ENCODE results near the gene BCAR3.
A peak's percentile ranks its signal among the peaks of the same experiment; 100 is the strongest.
"Not testable (repeated sequence)": the region's sequence is repeated elsewhere in the genome, so short reads cannot be mapped to it uniquely, and the experiment has no call there.

The BCAR3 gene

GRCh38 chr1:93705892-93706500 is 24.4 kb upstream of the BCAR3 start:
- no peak for DNase-seq

DNA sequence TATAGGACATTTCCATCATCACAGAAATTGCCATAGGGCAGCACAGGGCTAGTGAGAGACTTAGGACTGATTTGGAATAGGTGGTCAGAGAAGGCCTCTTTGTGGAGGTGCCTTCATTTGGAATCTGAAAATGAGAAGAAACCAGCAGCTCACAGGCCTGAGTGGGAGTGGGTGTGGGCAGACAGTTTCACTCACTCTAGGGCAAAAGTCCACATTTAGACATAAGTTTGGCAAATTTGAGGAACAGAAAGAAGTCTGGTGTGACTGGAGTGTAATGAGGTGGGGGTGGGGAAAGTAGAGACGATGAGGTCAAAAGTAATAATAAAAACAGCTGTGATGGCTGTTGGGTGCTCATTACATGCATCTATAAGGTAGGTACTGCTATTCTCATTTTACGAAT is 22.4 kb upstream of the BCAR3 start:
- DNase-seq, result no peak

DNA sequence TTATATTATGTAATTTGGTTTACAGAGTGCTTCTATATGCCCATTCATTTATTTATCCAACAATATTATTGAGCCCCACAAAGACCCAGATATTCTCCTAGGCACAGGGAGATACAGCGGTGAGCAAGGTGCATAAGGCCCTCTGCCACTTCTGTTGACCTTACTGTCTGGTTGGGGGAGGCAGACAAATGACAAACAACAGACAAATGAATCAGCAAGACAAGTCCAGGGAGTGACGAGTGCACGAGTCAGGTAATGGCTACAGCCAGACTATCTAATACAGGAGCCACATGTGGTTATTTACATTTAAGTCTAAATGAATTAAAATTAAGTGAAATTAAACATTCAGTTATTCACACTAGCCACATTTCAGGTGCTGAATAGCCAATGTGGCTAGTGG is 22.0 kb upstream of the BCAR3 start:
- DNase-seq, result no peak

DNA sequence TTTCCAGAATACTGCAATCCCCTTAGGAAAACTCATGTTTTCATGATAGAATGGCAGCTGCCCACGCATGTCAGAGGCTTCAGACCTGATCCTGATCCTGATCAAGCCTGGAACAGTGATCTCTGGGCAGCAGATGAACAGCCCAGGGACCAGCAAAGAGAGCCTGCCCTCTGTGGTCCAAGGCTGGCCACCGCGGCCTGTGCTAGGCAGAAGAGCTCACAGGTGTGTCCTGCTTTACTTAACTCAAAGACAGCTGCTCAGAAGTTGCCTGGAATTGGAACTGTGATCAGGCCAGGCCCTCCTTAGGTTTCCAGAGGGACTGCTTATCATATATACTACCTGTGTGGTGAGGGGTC is 21.2 kb upstream of the BCAR3 start:
- no peak for DNase-seq

- no peak for DNase-seq
Observed at GRCh38 chr1:93702111-93702827, 20.6 kb upstream of the BCAR3 start.

GRCh38 chr1:93701629-93702028 is 20.0 kb upstream of the BCAR3 start:
- DNase-seq, result peak; percentile 81

- DNase-seq, result no peak
Observed at GRCh38 chr1:93700532-93701469, 19.2 kb upstream of the BCAR3 start.

DNA sequence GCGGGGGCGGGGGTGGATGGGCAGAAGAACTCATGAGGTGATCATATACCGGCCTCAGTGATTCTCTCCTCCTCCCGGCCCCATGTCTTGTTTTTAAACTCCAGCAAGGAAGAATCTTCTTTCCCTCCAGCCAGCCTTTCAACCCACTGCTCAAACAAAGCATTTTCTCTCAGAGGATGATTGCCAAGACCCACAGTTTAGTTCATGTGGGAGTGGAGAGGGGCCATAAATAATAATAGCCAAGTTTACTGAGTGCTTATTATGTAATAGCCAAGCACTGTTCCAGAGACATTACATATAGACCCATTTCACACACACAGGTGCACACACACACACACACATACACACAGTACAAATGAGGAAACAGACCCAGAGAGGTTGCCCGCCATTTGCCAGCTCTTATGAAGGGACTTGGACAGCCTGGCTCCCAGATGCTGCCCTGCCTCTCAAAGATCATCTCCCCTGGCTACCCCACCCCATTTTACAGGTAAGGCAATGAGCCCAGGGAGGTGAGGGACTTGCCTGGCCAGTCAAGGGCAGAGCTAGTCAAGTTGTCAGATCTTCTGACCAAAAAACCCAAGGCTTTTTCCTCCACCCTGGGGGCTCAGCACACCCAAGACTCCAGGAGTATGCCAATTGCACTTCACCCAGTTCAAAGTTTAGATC is 18.0 kb upstream of the BCAR3 start:
- DNase-seq, result no peak

- no peak for DNase-seq
Observed at GRCh38 chr1:93699049-93699384, 17.4 kb upstream of the BCAR3 start.

GRCh38 chr1:93698329-93699048 is 16.9 kb upstream of the BCAR3 start:
- DNase-seq, result no peak

DNA sequence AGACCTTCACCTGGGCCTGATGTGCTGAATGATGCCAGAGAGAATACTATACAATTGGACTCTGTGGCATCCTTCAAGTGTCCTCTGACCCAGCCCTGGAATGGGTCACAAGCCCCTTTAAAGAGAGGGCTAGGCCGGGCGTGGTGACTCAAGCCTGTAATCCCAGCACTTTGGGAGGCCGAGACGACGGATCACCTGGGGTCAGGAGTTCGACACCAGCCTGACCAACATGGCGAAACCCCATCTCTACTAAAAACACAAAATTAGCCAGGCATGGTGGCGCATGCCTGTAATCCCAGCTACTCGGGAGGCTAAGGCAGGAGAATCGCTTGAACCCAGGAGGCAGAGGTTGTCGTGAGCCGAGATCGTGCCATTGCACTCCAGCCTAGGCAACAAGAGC is 15.9 kb upstream of the BCAR3 start:
- not testable (repeated sequence) for DNase-seq

DNA sequence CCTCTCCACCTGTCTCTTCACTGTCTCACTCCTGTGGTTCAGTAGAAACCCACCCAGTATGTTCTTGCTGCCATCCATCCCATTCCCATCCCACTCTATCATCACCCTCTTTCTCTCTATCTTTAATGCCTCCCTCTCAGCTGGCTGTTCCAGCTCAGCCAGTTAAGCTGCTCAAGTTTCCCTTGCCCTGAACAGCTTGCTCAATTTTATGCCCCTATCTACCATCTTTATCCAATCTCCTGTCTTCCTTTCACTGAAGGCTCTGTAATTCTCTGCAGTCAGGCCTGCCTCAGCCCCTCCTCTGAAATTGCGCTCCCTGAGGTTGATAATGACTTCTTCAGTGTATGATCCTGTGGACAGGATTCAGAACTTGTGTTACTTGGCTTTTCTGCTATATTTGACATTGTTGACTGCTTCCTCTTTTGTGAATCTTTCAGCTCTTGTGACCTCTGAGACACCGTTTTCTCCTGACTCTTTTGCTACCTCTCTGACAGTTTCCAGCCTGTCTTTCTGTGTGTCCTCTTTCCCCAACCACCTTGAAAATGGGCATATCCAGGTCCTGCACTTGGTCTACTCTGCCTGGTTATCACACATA is 13.9 kb upstream of the BCAR3 start:
- DNase-seq, result no peak

DNA sequence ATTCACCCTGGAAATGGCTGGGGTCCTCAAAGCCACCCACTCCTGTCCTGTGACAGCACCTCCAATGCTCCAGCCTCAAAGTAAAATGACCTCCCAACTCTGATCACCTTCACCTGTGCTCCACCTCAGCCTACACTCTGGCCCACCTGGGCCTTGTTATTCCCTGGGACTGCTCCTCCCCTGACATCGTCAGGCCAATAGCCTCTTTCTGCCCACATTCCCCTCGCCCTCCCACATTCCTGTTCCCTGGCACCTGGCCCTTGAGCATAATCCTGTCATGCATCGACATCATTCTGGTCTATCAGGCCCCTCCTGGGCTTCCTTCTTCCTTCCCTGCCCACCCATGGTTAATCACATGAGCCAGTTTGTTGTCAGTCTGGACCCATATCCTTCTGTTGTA is 13.2 kb upstream of the BCAR3 start:
- no peak for DNase-seq

- DNase-seq, result no peak
Observed at GRCh38 chr1:93694039-93694438, 12.4 kb upstream of the BCAR3 start.

- DNase-seq, result no peak
Observed at GRCh38 chr1:93692983-93693591, 11.4 kb upstream of the BCAR3 start.

DNA sequence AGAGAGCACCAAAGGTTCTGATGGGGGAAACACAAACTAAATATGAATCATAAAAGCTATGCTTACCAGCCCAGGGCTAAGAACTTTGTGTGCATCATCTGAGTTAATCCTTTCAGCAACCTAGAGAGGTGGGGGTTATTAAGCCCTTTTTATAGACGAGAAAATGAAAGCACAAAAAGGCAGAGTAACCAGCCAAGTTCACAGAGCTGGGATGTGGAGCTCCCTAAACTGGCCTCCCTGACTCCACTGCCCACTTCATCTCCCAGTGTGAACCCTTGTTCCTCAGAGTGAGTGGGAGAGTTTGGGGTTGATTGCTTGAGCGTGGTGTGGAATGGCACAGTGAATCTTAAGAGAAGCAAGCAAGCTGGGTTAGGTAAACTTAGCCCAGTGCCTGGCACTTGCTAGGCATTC is 10.8 kb upstream of the BCAR3 start:
- no peak for DNase-seq

- no peak for DNase-seq
Observed at GRCh38 chr1:93692026-93692425, 10.4 kb upstream of the BCAR3 start.

DNA sequence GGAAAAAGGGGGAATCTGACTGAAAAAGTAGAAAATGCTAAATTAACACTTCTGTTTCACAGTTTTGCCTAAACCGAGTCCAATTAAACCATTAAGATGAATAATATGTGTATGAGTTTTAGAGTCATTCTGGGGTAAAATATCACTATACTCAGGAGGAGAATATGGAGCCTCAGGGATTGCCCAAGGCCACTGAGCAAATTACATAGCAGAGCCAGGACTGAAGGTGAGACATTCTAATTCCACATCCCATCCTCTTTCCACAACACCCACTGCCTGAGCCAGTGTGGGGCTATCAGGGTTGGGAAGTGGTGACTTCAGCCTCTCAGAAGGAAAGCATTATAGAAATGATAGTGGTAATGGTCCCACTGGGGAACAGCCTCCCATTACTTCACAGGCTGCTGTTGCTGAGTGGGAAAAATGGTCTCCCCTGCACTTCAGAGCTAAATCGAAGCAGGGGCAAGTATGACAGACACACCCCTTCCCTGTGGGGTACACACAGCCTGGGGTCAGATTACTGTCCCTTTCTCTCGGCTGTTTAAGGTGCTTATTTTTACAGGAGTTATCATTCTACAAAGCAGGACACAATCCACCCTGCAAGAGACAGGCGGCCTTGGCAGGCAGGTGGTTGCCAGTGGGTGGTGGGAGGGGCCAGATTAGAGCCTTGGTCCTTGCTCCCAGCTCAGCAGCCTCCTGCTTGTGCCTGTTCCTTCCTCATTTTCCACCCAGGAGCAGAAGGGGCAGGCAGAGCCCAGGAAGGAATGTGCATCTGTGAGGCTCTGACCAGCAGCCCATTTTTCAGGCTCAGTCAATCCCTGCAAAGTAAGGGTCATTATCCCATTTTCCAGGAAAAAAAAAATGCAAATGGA is 9.5 kb upstream of the BCAR3 start:
- DNase-seq, result no peak

DNA sequence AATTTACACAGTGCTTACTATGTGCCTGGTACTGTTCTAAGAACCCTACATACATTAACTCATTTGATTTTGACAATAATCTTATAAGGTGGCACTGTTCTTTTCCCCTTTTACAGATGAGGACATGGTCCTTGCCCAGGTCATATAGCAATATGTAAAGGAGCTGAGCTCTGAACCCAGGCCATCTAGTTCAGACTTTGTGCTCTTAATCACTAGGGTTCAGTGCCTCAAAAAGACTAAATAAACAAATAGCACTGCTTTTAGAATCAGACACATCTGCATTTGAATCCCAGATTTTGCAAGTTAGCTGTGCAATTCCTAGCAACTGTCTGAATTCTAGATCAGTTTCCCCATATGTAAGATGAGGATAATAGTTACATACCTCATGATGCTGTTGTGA is 8.7 kb upstream of the BCAR3 start:
- DNase-seq, result no peak

DNA sequence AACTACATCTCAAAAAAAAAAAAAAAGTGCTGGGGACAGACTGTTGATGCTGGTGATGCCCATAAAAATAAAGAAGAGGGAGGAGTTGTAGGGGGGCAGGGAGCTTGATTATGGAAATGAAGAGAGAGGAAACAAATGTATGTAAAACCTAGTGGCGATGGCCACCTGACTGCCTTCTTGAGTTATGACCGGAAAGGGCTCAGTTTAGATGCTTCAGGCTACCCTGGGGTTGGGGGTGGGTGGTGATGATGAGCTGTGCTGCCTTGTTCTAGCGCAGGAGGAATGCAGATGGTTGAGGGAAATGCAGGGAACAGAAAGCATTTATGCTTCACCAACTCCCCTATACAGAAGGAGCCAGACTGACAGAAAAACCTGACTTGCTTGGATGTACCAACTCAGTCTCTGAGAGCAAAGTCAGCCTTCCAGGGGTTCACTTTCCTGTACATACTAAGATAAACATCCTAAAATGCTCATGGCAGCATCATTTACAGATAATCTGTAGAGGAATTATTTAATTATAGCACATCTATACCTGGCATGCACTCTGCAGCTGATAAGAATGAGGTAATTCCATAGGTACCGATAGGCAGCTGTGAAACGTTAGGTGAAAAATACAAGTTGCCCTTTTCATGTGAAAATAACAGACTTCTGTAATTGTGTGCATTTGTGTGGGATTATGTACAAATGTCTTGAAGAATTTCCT is 8.0 kb upstream of the BCAR3 start:
- DNase-seq, result no peak

All from 8988T (cell line).